Endothelial cell of umbilical vein (primary cell): ENCODE results near the gene CTIF. TPM values are rescaled to one million over a fixed set of nuclear protein-coding genes. Genes with fewer than 3 reads are reported as not detected.

Source experiments
- BruUV-seq: library from RNA; stranded (reverse); fragments of 400-500 nt; replicated peaks from 2 replicates; lab custom pipeline; 2021; lab: Mats Ljungman, UMichigan
- CTCF ChIA-PET: fragments of 300-600, 350-600 bp; sonication (Branson Sonifier 250); formaldehyde crosslinking; loops from one replicate; lab custom pipeline; 2021; ENCODE audit warnings: antibody characterized with exemption, inconsistent platforms; lab: Charles Lee
- POLR2A ChIA-PET: fragments of 300-600, 350-600 bp; sonication (Branson Sonifier 250); formaldehyde crosslinking; loops from one replicate; lab custom pipeline; 2021; ENCODE audit warnings: antibody characterized with exemption, inconsistent platforms; lab: Charles Lee
- DNase-seq: peaks from one replicate; pipeline ENCODE4 v3.0.0-alpha.2; 2011; ENCODE audit warnings: low read depth, low spot score
- FAIRE-seq: peaks from 2 replicates; lab custom pipeline; 2011; peaks lifted over from hg19 to GRCh38; lab: Jason Lieb, UNC
- H2AFZ ChIP-seq: 2 replicates; pipeline ENCODE4 v1.6.0; 2012; ENCODE audit warnings: low read depth, low read length, control low read depth, inconsistent platforms
- H3K27ac ChIP-seq: 2 replicates; pipeline ENCODE4 v1.5.1; 2011; ENCODE audit warnings: low read depth, mild to moderate bottlenecking, control low read depth, low read length, moderate library complexity; ENCODE audit not compliant: insufficient read depth
- H3K27me3 ChIP-seq, 2 experiments: 2 replicates each; pipeline versions ENCODE4 v1.6.0 to v1.6.1; 2011; ENCODE audit warnings: low read length in 2 of 2, mixed read lengths in 1 of 2; ENCODE audit not compliant: control insufficient read depth in 2 of 2, insufficient read depth in 2 of 2
- H3K36me3 ChIP-seq, 2 experiments: 2 replicates in 1 of 2; 3 replicates in 1 of 2; pipeline ENCODE4 v1.5.1; 2011; ENCODE audit warnings: low read length in 2 of 2, mild to moderate bottlenecking in 1 of 2, moderate library complexity in 1 of 2; ENCODE audit not compliant: control insufficient read depth in 2 of 2, insufficient read depth in 2 of 2; ENCODE audit errors: extremely low read depth in 1 of 2
- H3K4me1 ChIP-seq: 3 replicates; pipeline ENCODE4 v1.5.1; 2011; ENCODE audit warnings: mild to moderate bottlenecking, low read length; ENCODE audit not compliant: control insufficient read depth, insufficient read depth; ENCODE audit errors: extremely low read depth
- H3K4me2 ChIP-seq: 2 replicates; pipeline ENCODE4 v1.6.1; 2011; ENCODE audit warnings: low read length, control low read depth, mixed read lengths; ENCODE audit not compliant: insufficient read depth
- H3K4me3 ChIP-seq, 3 experiments: fragments of 200-600 bp in 1 of 3; sonication (generic), shearing (Covaris generic) in 1 of 3; replicated peaks in 1 of 3; 2 replicates each; pipeline ENCODE4 v1.5.1; 2011 to 2016; ENCODE audit warnings: control low read depth in 3 of 3, low read length in 3 of 3, mild to moderate bottlenecking in 2 of 3, inconsistent platforms in 1 of 3, low read depth in 1 of 3, moderate library complexity in 1 of 3; ENCODE audit not compliant: insufficient read depth in 1 of 3
- H3K79me2 ChIP-seq: 2 replicates; pipeline ENCODE4 v1.6.0; 2012; ENCODE audit warnings: low read length, inconsistent platforms; ENCODE audit not compliant: control insufficient read depth, insufficient read depth
- H3K9ac ChIP-seq: replicated peaks from 2 replicates; pipeline ENCODE3; 2011; ENCODE audit warnings: low read length, control low read depth; ENCODE audit not compliant: insufficient read depth; ENCODE audit errors: extremely low read depth
- H3K9me1 ChIP-seq: replicated peaks from 3 replicates; pipeline ENCODE4 v1.6.0; 2011; ENCODE audit warnings: mild to moderate bottlenecking, low read length; ENCODE audit not compliant: control insufficient read depth, insufficient read depth; ENCODE audit errors: extremely low read depth
- H3K9me3 ChIP-seq: replicated peaks from 2 replicates; pipeline ENCODE4 v1.5.1; 2012; ENCODE audit warnings: low read length, inconsistent platforms; ENCODE audit not compliant: control insufficient read depth, insufficient read depth
- H4K20me1 ChIP-seq: replicated peaks from 2 replicates; pipeline ENCODE3; 2011; ENCODE audit warnings: mild to moderate bottlenecking, low read length; ENCODE audit not compliant: control insufficient read depth, insufficient read depth; ENCODE audit errors: extremely low read depth
- CTCF ChIP-seq, 2 donors: IDR thresholded peaks; 1 replicate in 1 of 2; 2 replicates in 1 of 2; pipeline ENCODE4 v1.5.1; 2011; ENCODE audit warnings: low read length in 2 of 2, mild to moderate bottlenecking in 2 of 2, moderate library complexity in 2 of 2, control low read depth in 1 of 2, inconsistent platforms in 1 of 2, low read depth in 1 of 2; ENCODE audit not compliant: insufficient read depth in 1 of 2; ENCODE audit errors: extremely low read depth in 1 of 2
- EZH2 ChIP-seq: IDR thresholded peaks from 2 replicates; pipeline ENCODE4 v1.6.1; 2012; ENCODE audit warnings: borderline replicate concordance, low read depth, mild to moderate bottlenecking, moderate library complexity, low read length, inconsistent platforms; ENCODE audit not compliant: severe bottlenecking
- FOS ChIP-seq: IDR thresholded peaks from 2 replicates; pipeline ENCODE4 v1.6.1; 2011; ENCODE audit warnings: mild to moderate bottlenecking, low read length, moderate library complexity, borderline replicate concordance; ENCODE audit not compliant: insufficient read depth
- GATA2 ChIP-seq: IDR thresholded peaks from 2 replicates; pipeline ENCODE4 v1.7.0; 2011; ENCODE audit warnings: low read depth, mild to moderate bottlenecking, moderate library complexity, mixed read lengths, low read length; ENCODE audit not compliant: insufficient read length, insufficient read depth
- JUN ChIP-seq: IDR thresholded peaks from 2 replicates; pipeline ENCODE4 v1.6.1; 2011; ENCODE audit warnings: borderline replicate concordance, low read depth; ENCODE audit not compliant: insufficient read length, insufficient read depth
- MAX ChIP-seq: IDR thresholded peaks from 2 replicates; pipeline ENCODE4 v1.6.1; 2011; ENCODE audit not compliant: insufficient read depth, insufficient read length
- MYC ChIP-seq: IDR thresholded peaks from one replicate; pipeline ENCODE4 v1.6.1; 2011; ENCODE audit warnings: mild to moderate bottlenecking, low read depth, low read length
- POLR2A ChIP-seq: IDR thresholded peaks from 2 replicates; pipeline ENCODE4 v1.6.1; 2012; ENCODE audit warnings: low read depth, mild to moderate bottlenecking, control low read depth, low read length
- POLR2AphosphoS5 ChIP-seq: IDR thresholded peaks from 2 replicates; pipeline ENCODE4 v1.6.1; 2012; ENCODE audit warnings: low read depth, mild to moderate bottlenecking, control low read depth, low read length, moderate library complexity; ENCODE audit not compliant: insufficient read depth
- dilution Hi-C: fragments of 300-500 bp; cut with MboI; formaldehyde crosslinking; loops from one replicate; pipeline ENCODE4 v1.15.0; 2019; ENCODE audit warnings: low sequenced_read_pairs; ENCODE audit not compliant: extremely low pct_ligation_motif_present
- intact Hi-C: fragments of 100-400 bp; cut with micrococcal nuclease; formaldehyde crosslinking; loops from one replicate; pipeline ENCODE4 v1.10.0; 2022
- polyA plus RNA-seq, 4 experiments: library from polyadenylated mRNA; depleted of rRNA in 3 of 4; stranded (reverse) in 3 of 4; unstranded in 1 of 4; fragments of >200 nt; gene quantifications; 2 replicates each; pipeline versions ENCODE4 v1.2.1 to v1.2.3, GENCODE V29; 2011 to 2012; ENCODE audit warnings: missing spikeins in 1 of 4
- total RNA-seq: library from RNA; stranded (reverse); gene quantifications from 2 replicates; pipeline ENCODE4 v1.2.3, GENCODE V29; 2021

The CTIF gene
- total and polyA plus RNA-seq, 2 donors (not counting 3 experiments of a cell fraction or from before 2014, with no cell fraction given) = 20.9 to 57.7 TPM

GRCh38 chr18:48601343-48601742, 62.5 kb downstream of the CTIF start:
- Histone ChIP-seq H3K4me1 (no peaks in the 10 kb centered on the region), H3K79me2 (peaks cover 3% of the 10 kb centered on the region), H3K9me1 (no peaks in the 10 kb centered on the region), H3K9me3 (no peaks in the 10 kb centered on the region), H3K4me3 (no peak overlapping the region), H3K27me3 (no peaks in the 10 kb centered on the region), H3K27ac (no peak overlapping the region), H3K36me3 (no peaks in the 10 kb centered on the region), H2AFZ (no peak overlapping the region), H4K20me1 (no peaks in the 10 kb centered on the region), H3K4me2 (no peak overlapping the region), H3K9ac (no peak overlapping the region)
- BruUV-seq = no TSS peak
- dilution Hi-C loops = no loop called here
- ChIA-PET CTCF (interaction anchor here (1.2 to 1.5 kb wide), 4 partner anchors 14 to 156 kb away, joined by 3 to 5 read pairs (median 3); no protein-coding TSS in a partner anchor), POLR2A (no interaction called here)
- intact Hi-C loops = no loop called here
- no peak for TF ChIP-seq EZH2
- TF ChIP-seq MYC = no peak
- no peak for TF ChIP-seq GATA2
- TF ChIP-seq JUN = no peak
- TF ChIP-seq CTCF (IDR thresholded peaks at IDR 0.05; ENCODE audit: extremely low read depth in 1 of 2, insufficient read depth in 1 of 2, low read depth in 1 of 2, low read length in 2 of 2) = no peak
- no peak for TF ChIP-seq MAX
- no peak for TF ChIP-seq POLR2A
- TF ChIP-seq POLR2AphosphoS5 = no peak
- no peak for TF ChIP-seq FOS
- FAIRE-seq = no peak
- DNase-seq = no peak
